Endothelial cell of umbilical vein (primary cell): Measurements from ENCODE around the gene SHC4. TPM values are rescaled to one million over a fixed set of nuclear protein-coding genes. Genes with fewer than 3 reads are reported as not detected.

ENCODE experiments used
- BruUV-seq: library from RNA; stranded (reverse); fragments of 400-500 nt; replicated peaks from 2 replicates; lab custom pipeline; 2021; lab: Mats Ljungman, UMichigan
- CTCF ChIA-PET: fragments of 300-600, 350-600 bp; sonication (Branson Sonifier 250); formaldehyde crosslinking; loops from one replicate; lab custom pipeline; 2021; ENCODE audit warnings: antibody characterized with exemption, inconsistent platforms; lab: Charles Lee
- POLR2A ChIA-PET: fragments of 300-600, 350-600 bp; sonication (Branson Sonifier 250); formaldehyde crosslinking; loops from one replicate; lab custom pipeline; 2021; ENCODE audit warnings: antibody characterized with exemption, inconsistent platforms; lab: Charles Lee
- DNase-seq: peaks from one replicate; pipeline ENCODE4 v3.0.0-alpha.2; 2011; ENCODE audit warnings: low read depth, low spot score
- FAIRE-seq: peaks from 2 replicates; lab custom pipeline; 2011; peaks lifted over from hg19 to GRCh38; lab: Jason Lieb, UNC
- H2AFZ ChIP-seq: 2 replicates; pipeline ENCODE4 v1.6.0; 2012; ENCODE audit warnings: low read depth, low read length, control low read depth, inconsistent platforms
- H3K27ac ChIP-seq: 2 replicates; pipeline ENCODE4 v1.5.1; 2011; ENCODE audit warnings: low read depth, mild to moderate bottlenecking, control low read depth, low read length, moderate library complexity; ENCODE audit not compliant: insufficient read depth
- H3K27me3 ChIP-seq, 2 experiments: 2 replicates each; pipeline versions ENCODE4 v1.6.0 to v1.6.1; 2011; ENCODE audit warnings: low read length in 2 of 2, mixed read lengths in 1 of 2; ENCODE audit not compliant: control insufficient read depth in 2 of 2, insufficient read depth in 2 of 2
- H3K36me3 ChIP-seq, 2 experiments: 2 replicates in 1 of 2; 3 replicates in 1 of 2; pipeline ENCODE4 v1.5.1; 2011; ENCODE audit warnings: low read length in 2 of 2, mild to moderate bottlenecking in 1 of 2, moderate library complexity in 1 of 2; ENCODE audit not compliant: control insufficient read depth in 2 of 2, insufficient read depth in 2 of 2; ENCODE audit errors: extremely low read depth in 1 of 2
- H3K4me1 ChIP-seq: 3 replicates; pipeline ENCODE4 v1.5.1; 2011; ENCODE audit warnings: mild to moderate bottlenecking, low read length; ENCODE audit not compliant: control insufficient read depth, insufficient read depth; ENCODE audit errors: extremely low read depth
- H3K4me2 ChIP-seq: 2 replicates; pipeline ENCODE4 v1.6.1; 2011; ENCODE audit warnings: low read length, control low read depth, mixed read lengths; ENCODE audit not compliant: insufficient read depth
- H3K4me3 ChIP-seq, 3 experiments: fragments of 200-600 bp in 1 of 3; sonication (generic), shearing (Covaris generic) in 1 of 3; replicated peaks in 1 of 3; 2 replicates each; pipeline ENCODE4 v1.5.1; 2011 to 2016; ENCODE audit warnings: control low read depth in 3 of 3, low read length in 3 of 3, mild to moderate bottlenecking in 2 of 3, inconsistent platforms in 1 of 3, low read depth in 1 of 3, moderate library complexity in 1 of 3; ENCODE audit not compliant: insufficient read depth in 1 of 3
- H3K79me2 ChIP-seq: 2 replicates; pipeline ENCODE4 v1.6.0; 2012; ENCODE audit warnings: low read length, inconsistent platforms; ENCODE audit not compliant: control insufficient read depth, insufficient read depth
- H3K9ac ChIP-seq: replicated peaks from 2 replicates; pipeline ENCODE3; 2011; ENCODE audit warnings: low read length, control low read depth; ENCODE audit not compliant: insufficient read depth; ENCODE audit errors: extremely low read depth
- H3K9me1 ChIP-seq: replicated peaks from 3 replicates; pipeline ENCODE4 v1.6.0; 2011; ENCODE audit warnings: mild to moderate bottlenecking, low read length; ENCODE audit not compliant: control insufficient read depth, insufficient read depth; ENCODE audit errors: extremely low read depth
- H3K9me3 ChIP-seq: replicated peaks from 2 replicates; pipeline ENCODE4 v1.5.1; 2012; ENCODE audit warnings: low read length, inconsistent platforms; ENCODE audit not compliant: control insufficient read depth, insufficient read depth
- H4K20me1 ChIP-seq: replicated peaks from 2 replicates; pipeline ENCODE3; 2011; ENCODE audit warnings: mild to moderate bottlenecking, low read length; ENCODE audit not compliant: control insufficient read depth, insufficient read depth; ENCODE audit errors: extremely low read depth
- CTCF ChIP-seq, 2 donors: IDR thresholded peaks; 1 replicate in 1 of 2; 2 replicates in 1 of 2; pipeline ENCODE4 v1.5.1; 2011; ENCODE audit warnings: low read length in 2 of 2, mild to moderate bottlenecking in 2 of 2, moderate library complexity in 2 of 2, control low read depth in 1 of 2, inconsistent platforms in 1 of 2, low read depth in 1 of 2; ENCODE audit not compliant: insufficient read depth in 1 of 2; ENCODE audit errors: extremely low read depth in 1 of 2
- EZH2 ChIP-seq: IDR thresholded peaks from 2 replicates; pipeline ENCODE4 v1.6.1; 2012; ENCODE audit warnings: borderline replicate concordance, low read depth, mild to moderate bottlenecking, moderate library complexity, low read length, inconsistent platforms; ENCODE audit not compliant: severe bottlenecking
- FOS ChIP-seq: IDR thresholded peaks from 2 replicates; pipeline ENCODE4 v1.6.1; 2011; ENCODE audit warnings: mild to moderate bottlenecking, low read length, moderate library complexity, borderline replicate concordance; ENCODE audit not compliant: insufficient read depth
- GATA2 ChIP-seq: IDR thresholded peaks from 2 replicates; pipeline ENCODE4 v1.7.0; 2011; ENCODE audit warnings: low read depth, mild to moderate bottlenecking, moderate library complexity, mixed read lengths, low read length; ENCODE audit not compliant: insufficient read length, insufficient read depth
- JUN ChIP-seq: IDR thresholded peaks from 2 replicates; pipeline ENCODE4 v1.6.1; 2011; ENCODE audit warnings: borderline replicate concordance, low read depth; ENCODE audit not compliant: insufficient read length, insufficient read depth
- MYC ChIP-seq: IDR thresholded peaks from one replicate; pipeline ENCODE4 v1.6.1; 2011; ENCODE audit warnings: mild to moderate bottlenecking, low read depth, low read length
- POLR2A ChIP-seq: IDR thresholded peaks from 2 replicates; pipeline ENCODE4 v1.6.1; 2012; ENCODE audit warnings: low read depth, mild to moderate bottlenecking, control low read depth, low read length
- POLR2AphosphoS5 ChIP-seq: IDR thresholded peaks from 2 replicates; pipeline ENCODE4 v1.6.1; 2012; ENCODE audit warnings: low read depth, mild to moderate bottlenecking, control low read depth, low read length, moderate library complexity; ENCODE audit not compliant: insufficient read depth
- dilution Hi-C: fragments of 300-500 bp; cut with MboI; formaldehyde crosslinking; loops from one replicate; pipeline ENCODE4 v1.15.0; 2019; ENCODE audit warnings: low sequenced_read_pairs; ENCODE audit not compliant: extremely low pct_ligation_motif_present
- intact Hi-C: fragments of 100-400 bp; cut with micrococcal nuclease; formaldehyde crosslinking; loops from one replicate; pipeline ENCODE4 v1.10.0; 2022
- polyA plus RNA-seq, 4 experiments: library from polyadenylated mRNA; depleted of rRNA in 3 of 4; stranded (reverse) in 3 of 4; unstranded in 1 of 4; fragments of >200 nt; gene quantifications; 2 replicates each; pipeline versions ENCODE4 v1.2.1 to v1.2.3, GENCODE V29; 2011 to 2012; ENCODE audit warnings: missing spikeins in 1 of 4
- total RNA-seq: library from RNA; stranded (reverse); gene quantifications from 2 replicates; pipeline ENCODE4 v1.2.3, GENCODE V29; 2021
- TF ChIP-seq, protein P1 (sequence below): IDR thresholded peaks from 2 replicates; pipeline ENCODE4 v1.6.1; 2011; ENCODE audit not compliant: insufficient read depth, insufficient read length

The SHC4 gene
- total and polyA plus RNA-seq, 2 donors (not counting 3 experiments of a cell fraction or from before 2014, with no cell fraction given), result 0.20 TPM; not detected in 1

DNA sequence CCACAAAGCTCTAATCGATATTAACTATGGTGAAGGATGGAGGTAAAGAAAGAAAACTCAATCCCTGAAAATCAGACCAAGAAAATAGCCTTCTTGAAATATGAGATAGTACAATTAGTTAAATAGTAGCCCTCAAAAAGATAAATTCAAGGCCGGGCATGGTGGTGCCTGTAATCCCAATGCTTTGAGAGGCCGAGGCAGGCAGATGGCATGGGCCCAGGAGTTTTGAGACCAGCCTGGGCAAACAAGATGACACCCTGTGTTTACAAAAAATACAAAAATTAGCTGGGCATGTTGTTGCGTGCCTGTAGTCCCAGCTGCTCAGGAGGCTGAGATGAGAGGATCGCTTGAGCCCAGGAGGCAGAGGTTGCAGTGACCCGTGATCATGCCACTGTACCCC lies 121.2 kb downstream of the SHC4 start:
- no peak overlapping the region for H3K4me3 ChIP-seq
- no peak for FAIRE-seq

More for the DNA sequence above, 121.2 kb downstream of the SHC4 start:
- TF ChIP-seq CTCF (IDR thresholded peaks at IDR 0.05; ENCODE audit: extremely low read depth in 1 of 2, insufficient read depth in 1 of 2, low read depth in 1 of 2, low read length in 2 of 2), result no peak
- no peak for TF ChIP-seq POLR2AphosphoS5
- no peak for TF ChIP-seq GATA2
- no peak for TF ChIP-seq FOS
- TF ChIP-seq, protein P1, sequence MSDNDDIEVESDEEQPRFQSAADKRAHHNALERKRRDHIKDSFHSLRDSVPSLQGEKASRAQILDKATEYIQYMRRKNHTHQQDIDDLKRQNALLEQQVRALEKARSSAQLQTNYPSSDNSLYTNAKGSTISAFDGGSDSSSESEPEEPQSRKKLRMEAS, result no peak
- no peak for TF ChIP-seq JUN
- no peak for TF ChIP-seq EZH2
- no peak for TF ChIP-seq MYC
- no peak for TF ChIP-seq POLR2A
- Histone ChIP-seq H3K36me3 (no peaks in the 10 kb centered on the region), H4K20me1 (no peaks in the 10 kb centered on the region), H3K9me1 (no peaks in the 10 kb centered on the region), H3K4me2 (no peak overlapping the region), H2AFZ (no peak overlapping the region), H3K4me1 (no peaks in the 10 kb centered on the region), H3K79me2 (no peaks in the 10 kb centered on the region), H3K27me3 (no peaks in the 10 kb centered on the region), H3K27ac (no peak overlapping the region), H3K9me3 (no peaks in the 10 kb centered on the region), H3K9ac (no peak overlapping the region)
- intact Hi-C loops, result no loop called here
- no TSS peak for BruUV-seq
- dilution Hi-C loops, result no loop called here
- DNase-seq, result no peak
- POLR2A ChIA-PET, result no interaction called here
- CTCF ChIA-PET, result no interaction called here
